ENCODE measurements around the gene MTHFS. TPM values are rescaled to one million over a fixed set of nuclear protein-coding genes. Genes with fewer than 3 reads are reported as not detected.

MTHFS gene
- polyA plus RNA-seq, 4 donors: 31.2 to 44.7 (median 37.3) TPM

DNA sequence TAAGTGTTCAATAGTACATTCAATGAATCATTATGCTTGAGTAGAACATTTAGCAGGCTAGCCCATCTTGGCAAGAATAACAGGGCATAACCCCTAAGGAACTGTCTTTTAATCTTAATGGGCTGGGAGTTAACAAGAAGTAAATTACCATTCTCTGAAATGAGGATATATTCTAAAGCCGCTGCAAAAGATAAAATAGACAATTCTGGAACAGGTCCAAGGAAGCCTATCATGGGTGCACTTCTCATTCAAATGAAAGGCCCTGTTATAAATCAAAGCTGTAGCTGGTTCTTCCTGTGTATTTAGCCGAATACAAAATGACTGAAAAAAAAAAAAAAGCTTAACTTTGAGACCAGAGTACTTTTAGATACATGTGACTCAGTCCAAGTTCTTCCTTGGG lies 15.6 kb downstream of the MTHFS start:
- DNase-seq (ENCODE audit: low read depth in 4 of 4, low spot score in 3 of 4): no peak

- no peak for DNase-seq (ENCODE audit: low read depth in 4 of 4, low spot score in 3 of 4)
These were observed 18.6 kb downstream of the MTHFS start for GRCh38 chr15:79878078-79878705.

- no peak for DNase-seq (ENCODE audit: low read depth in 4 of 4, low spot score in 3 of 4)
These were observed 21.6 kb downstream of the MTHFS start for GRCh38 chr15:79875213-79875612.

DNA sequence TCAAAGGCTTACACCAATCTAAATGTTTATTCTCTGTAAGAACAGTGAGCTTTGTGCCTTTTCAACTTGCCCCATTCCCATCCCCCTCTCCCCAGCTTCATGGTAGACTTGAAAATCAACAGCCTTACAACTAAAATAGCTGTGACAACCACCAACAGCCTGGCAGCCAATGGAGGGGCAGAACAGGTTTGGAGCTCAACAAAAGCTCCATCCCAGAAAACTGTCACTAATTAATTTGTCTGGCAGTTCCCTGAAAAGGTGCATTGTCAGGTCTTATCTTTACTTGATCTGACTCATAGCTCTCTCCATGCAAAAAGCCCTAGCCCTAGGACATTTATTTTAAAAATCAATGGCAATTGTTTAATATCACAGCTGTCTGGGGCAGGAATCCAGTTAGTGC lies 22.6 kb downstream of the MTHFS start:
- no peak for DNase-seq (ENCODE audit: low read depth in 4 of 4, low spot score in 3 of 4)

- no peak for DNase-seq (ENCODE audit: low read depth in 4 of 4, low spot score in 3 of 4)
These were observed 24.3 kb downstream of the MTHFS start for GRCh38 chr15:79872358-79873017.

DNA sequence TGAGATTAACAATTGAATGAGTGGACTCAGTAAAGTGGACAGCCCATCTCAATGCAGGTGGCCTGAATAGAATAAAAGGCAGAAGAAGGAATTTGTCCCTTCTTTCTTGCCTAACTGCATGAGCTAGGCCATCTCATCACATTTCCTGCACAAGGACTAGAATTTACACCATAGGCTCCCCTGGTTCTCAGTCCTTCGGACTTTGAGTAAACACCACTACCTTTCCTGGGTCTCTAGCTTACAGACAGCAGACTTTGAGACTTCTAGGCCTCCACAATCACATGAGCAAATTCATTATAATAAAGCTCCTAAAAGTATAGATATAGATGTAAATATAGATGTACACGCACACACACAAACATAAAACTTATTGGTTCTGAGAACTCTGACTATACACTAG lies 28.3 kb downstream of the MTHFS start:
- DNase-seq (ENCODE audit: low read depth in 4 of 4, low spot score in 3 of 4): no peak

GRCh38 chr15:79863886-79864285 lies 32.9 kb downstream of the MTHFS start:
- DNase-seq (ENCODE audit: low read depth in 4 of 4, low spot score in 3 of 4): no peak

DNA sequence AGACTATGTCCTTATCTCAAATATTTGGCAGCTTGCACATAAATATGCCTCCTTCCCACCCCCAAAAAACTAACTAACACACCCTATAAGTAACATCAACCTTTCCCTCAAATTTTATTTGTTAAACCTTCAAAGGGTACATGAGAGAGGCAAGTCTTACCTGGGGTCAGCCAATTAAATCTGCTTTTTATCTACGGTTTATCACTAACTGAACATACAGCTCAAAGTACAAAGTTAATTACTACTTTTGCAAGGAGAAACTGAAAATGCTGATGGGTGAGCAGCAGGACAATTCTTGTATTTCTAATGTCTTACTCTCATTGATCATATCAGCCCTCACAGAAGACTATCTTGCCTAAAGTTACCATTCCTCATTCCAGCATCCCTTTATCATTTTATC lies 34.6 kb downstream of the MTHFS start:
- DNase-seq (ENCODE audit: low read depth in 4 of 4, low spot score in 3 of 4): no peak

DNA sequence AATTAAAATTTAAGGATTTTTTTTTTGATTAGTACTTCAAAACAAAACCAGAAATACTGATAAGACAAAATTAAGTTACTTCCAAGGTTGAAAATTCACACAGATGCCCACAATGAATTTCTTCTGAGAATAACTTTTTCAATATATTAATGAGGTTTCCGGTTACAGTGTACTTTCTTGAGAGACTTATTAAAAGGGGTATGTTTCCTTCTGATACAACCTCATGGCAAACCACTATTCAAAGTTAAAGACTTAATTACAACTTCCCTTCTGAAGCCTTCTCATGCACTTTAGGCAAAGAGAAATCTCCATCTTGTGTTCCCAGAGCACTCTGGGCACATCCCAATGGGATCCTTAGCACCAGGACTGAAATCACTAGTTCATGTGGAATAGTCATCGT lies 36.2 kb downstream of the MTHFS start:
- no peak for DNase-seq (ENCODE audit: low read depth in 4 of 4, low spot score in 3 of 4)

DNA sequence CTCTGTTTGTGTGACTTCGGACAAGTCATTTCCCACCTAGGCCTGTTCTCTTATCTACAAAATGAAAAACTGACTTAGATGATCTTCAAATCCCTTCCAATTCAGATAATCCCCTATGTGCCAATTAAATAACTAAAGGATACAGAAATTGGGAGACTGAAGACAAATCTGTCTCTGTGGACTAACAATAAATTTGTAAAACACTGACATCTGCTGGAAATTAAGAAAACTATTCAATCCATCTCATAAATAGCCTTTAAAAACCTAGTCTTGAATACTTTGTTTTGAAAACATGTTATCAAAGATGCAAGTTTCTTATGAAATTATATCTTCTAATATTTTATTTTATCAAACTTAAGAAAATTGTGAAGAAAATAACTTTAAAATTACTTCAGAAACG lies 38.3 kb downstream of the MTHFS start:
- DNase-seq (ENCODE audit: low read depth in 4 of 4, low spot score in 3 of 4): no peak

GRCh38 chr15:79853492-79854328 lies 43.1 kb downstream of the MTHFS start:
- peak; percentile 25 to 59 (median 50) for DNase-seq (ENCODE audit: low read depth in 4 of 4, low spot score in 3 of 4)

GRCh38 chr15:79849789-79850188 lies 47.0 kb downstream of the MTHFS start:
- DNase-seq (ENCODE audit: low read depth in 4 of 4, low spot score in 3 of 4): no peak

GRCh38 chr15:79846539-79846938 lies 50.3 kb downstream of the MTHFS start:
- DNase-seq (ENCODE audit: low read depth in 4 of 4, low spot score in 3 of 4): no peak

- DNase-seq (ENCODE audit: low read depth in 4 of 4, low spot score in 3 of 4): no peak
These were observed 52.6 kb downstream of the MTHFS start for GRCh38 chr15:79844221-79844620.

DNA sequence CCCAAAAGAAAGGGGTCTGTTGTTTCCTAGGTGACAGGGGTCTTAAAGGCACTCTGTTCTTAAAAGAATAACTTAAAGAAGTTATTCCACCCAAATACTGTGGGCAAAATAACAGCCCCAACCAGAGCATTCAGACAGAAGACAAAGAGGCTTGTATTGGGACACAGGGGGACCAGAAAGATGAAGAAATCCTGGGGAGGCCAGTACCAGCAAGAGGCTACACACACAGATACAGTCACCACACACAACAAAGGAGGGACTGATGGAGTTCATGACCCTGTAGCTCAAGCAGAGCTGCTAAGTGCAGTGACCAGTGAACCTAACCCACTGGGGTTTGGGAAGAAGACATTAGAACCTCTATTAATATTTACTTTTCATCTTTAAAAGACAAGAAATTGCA lies 59.0 kb downstream of the MTHFS start:
- no peak for DNase-seq (ENCODE audit: low read depth in 4 of 4, low spot score in 3 of 4)

DNA sequence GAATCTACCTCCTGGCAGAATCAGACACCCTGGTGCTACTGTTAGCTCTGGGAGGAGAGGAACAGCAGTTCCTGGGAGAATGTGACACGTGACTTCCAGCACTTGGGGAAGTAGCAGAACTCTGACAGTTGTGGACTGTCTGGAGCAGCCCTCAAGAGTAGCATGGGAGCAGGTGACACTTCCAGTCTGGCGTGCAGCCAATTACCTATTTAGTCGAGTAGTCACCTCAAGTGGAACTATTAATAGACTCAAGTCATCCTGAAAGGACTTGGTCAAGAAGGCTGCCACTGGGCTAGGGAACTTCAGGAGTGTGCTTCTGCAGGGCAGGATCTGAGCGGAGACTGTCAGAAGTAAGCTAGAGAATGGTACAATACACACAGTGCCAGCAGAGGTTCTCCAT lies 62.3 kb downstream of the MTHFS start:
- no peak for DNase-seq (ENCODE audit: low read depth in 4 of 4, low spot score in 3 of 4)

DNA sequence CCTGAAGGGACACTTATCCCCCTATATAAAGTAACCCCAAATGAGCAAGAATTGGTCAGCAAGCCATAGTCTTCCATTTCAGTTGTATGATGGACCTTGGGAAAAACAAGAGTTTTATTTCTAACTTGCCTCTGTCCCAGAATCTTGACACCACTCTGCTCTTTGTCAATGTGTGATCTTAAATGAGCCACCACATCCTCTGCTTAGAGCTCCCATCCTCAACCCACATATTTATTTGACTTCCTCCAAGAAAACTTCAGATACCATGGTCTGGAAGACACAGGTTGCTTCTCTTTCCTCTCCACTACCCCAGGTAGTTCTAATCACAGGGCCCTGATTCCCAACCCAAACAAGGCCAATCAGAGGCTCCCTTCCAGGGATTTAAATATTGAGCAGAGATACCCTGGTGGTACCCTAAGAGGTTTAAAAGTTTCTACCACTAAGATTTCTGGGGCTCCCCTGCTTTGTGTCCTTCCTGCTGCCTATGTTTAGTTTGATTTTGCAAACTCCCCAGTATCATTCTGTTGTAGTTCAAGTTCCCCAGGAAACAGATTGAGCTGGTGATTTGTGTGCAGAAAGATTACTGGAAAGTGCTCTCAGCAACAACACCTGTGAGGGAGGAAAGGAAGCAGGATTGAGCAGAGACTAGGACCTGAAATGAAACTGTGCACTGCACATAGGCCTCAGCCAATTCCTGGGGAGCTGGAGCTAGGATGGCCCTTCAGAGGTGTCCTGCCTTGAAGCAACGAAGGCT lies 64.3 kb downstream of the MTHFS start:
- no peak for DNase-seq (ENCODE audit: low read depth in 4 of 4, low spot score in 3 of 4)

DNA sequence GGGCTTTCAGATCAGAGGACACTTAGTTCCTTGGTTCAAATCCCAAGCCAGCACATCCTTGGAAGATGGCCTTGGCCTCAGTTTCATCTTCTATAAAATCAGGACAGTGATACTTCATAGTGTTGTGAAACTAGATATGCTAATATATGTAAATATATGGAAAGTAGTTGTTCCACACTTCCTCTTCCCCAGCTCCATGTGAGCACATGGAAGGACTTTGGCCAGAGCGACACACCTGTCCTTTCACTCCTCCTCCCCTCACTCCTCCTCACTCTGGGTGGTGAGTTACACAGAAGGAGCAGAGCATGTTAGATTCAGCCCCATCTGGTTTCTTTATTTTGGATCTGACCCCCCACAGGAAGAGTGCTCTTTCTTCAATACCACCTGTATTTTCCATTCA lies 65.2 kb downstream of the MTHFS start:
- no peak for DNase-seq (ENCODE audit: low read depth in 4 of 4, low spot score in 3 of 4)

- DNase-seq (ENCODE audit: low read depth in 4 of 4, low spot score in 3 of 4): no peak
These were observed 66.9 kb downstream of the MTHFS start for GRCh38 chr15:79829950-79830349.

GRCh38 chr15:79828447-79828846 lies 68.4 kb downstream of the MTHFS start:
- no peak for DNase-seq (ENCODE audit: low read depth in 4 of 4, low spot score in 3 of 4)

- no peak for DNase-seq (ENCODE audit: low read depth in 4 of 4, low spot score in 3 of 4)
These were observed 70.0 kb downstream of the MTHFS start for GRCh38 chr15:79826800-79827199.

Data from right renal pelvis (tissue), 4 donors.